ENCODE measurements around the gene KCNJ1. TPM values are rescaled to one million over a fixed set of nuclear protein-coding genes. Genes with fewer than 3 reads are reported as not detected.

Gene KCNJ1
- total RNA-seq, 1 donor from 2014 or later, result not detected

GRCh38 chr11:128827191-128827893 is 39.8 kb downstream of the KCNJ1 start:
- H3K4me1 Mint-ChIP-seq (ENCODE audit: low read depth), result peaks cover 3% of the 10 kb centered on the region
- peaks cover 42% of the 10 kb centered on the region for H3K27me3 Mint-ChIP-seq
- no peak for TF ChIP-seq CTCF (IDR thresholded peaks at IDR 0.05; ENCODE audit: unreplicated experiment)
- H3K9me3 Mint-ChIP-seq (ENCODE audit: low read depth), result no peaks in the 10 kb centered on the region
- no peak overlapping the region for H3K27ac Mint-ChIP-seq
- no peak overlapping the region for H3K4me3 Mint-ChIP-seq (ENCODE audit: low read depth)
- H3K36me3 Mint-ChIP-seq (ENCODE audit: insufficient read depth), result no peaks in the 10 kb centered on the region
- no peak for DNase-seq (ENCODE audit: low spot score, unreplicated experiment)

GRCh38 chr11:128825050-128825784 is 41.9 kb downstream of the KCNJ1 start:
- Mint-ChIP-seq H3K9me3 (ENCODE audit: low read depth) (no peaks in the 10 kb centered on the region), H3K36me3 (ENCODE audit: insufficient read depth) (no peaks in the 10 kb centered on the region), H3K27ac (no peak overlapping the region), H3K27me3 (peaks cover 51% of the 10 kb centered on the region), H3K4me3 (ENCODE audit: low read depth) (no peak overlapping the region), H3K4me1 (ENCODE audit: low read depth) (peaks cover 3% of the 10 kb centered on the region)
- DNase-seq (ENCODE audit: low spot score, unreplicated experiment), result no peak
- no peak for TF ChIP-seq CTCF (IDR thresholded peaks at IDR 0.05; ENCODE audit: unreplicated experiment)

GRCh38 chr11:128824191-128825049 is 42.7 kb downstream of the KCNJ1 start:
- H3K27me3 Mint-ChIP-seq, result peaks cover 56% of the 10 kb centered on the region
- H3K4me3 Mint-ChIP-seq (ENCODE audit: low read depth), result peak overlapping the region; percentile 48
- no peak for TF ChIP-seq CTCF (IDR thresholded peaks at IDR 0.05; ENCODE audit: unreplicated experiment)
- no peak overlapping the region for H3K27ac Mint-ChIP-seq
- no peak for DNase-seq (ENCODE audit: low spot score, unreplicated experiment)
- no peaks in the 10 kb centered on the region for H3K36me3 Mint-ChIP-seq (ENCODE audit: insufficient read depth)
- peaks cover 3% of the 10 kb centered on the region for H3K4me1 Mint-ChIP-seq (ENCODE audit: low read depth)
- no peaks in the 10 kb centered on the region for H3K9me3 Mint-ChIP-seq (ENCODE audit: low read depth)

GRCh38 chr11:128823753-128824152 is 43.3 kb downstream of the KCNJ1 start:
- Mint-ChIP-seq H3K9me3 (ENCODE audit: low read depth) (no peaks in the 10 kb centered on the region), H3K4me1 (ENCODE audit: low read depth) (peaks cover 3% of the 10 kb centered on the region), H3K36me3 (ENCODE audit: insufficient read depth) (no peaks in the 10 kb centered on the region), H3K27me3 (peaks cover 62% of the 10 kb centered on the region), H3K4me3 (ENCODE audit: low read depth) (peak overlapping the region; percentile 48), H3K27ac (no peak overlapping the region)
- TF ChIP-seq CTCF (IDR thresholded peaks at IDR 0.05; ENCODE audit: unreplicated experiment), result no peak
- DNase-seq (ENCODE audit: low spot score, unreplicated experiment), result no peak

GRCh38 chr11:128822130-128822529 is 45.0 kb downstream of the KCNJ1 start:
- no peak for TF ChIP-seq CTCF (IDR thresholded peaks at IDR 0.05; ENCODE audit: unreplicated experiment)
- no peaks in the 10 kb centered on the region for H3K9me3 Mint-ChIP-seq (ENCODE audit: low read depth)
- H3K27ac Mint-ChIP-seq, result no peak overlapping the region

More at GRCh38 chr11:128822130-128822529, 45.0 kb downstream of the KCNJ1 start:
- Mint-ChIP-seq H3K4me1 (ENCODE audit: low read depth) (peaks cover 3% of the 10 kb centered on the region), H3K4me3 (ENCODE audit: low read depth) (no peak overlapping the region), H3K27me3 (peaks cover 57% of the 10 kb centered on the region), H3K36me3 (ENCODE audit: insufficient read depth) (no peaks in the 10 kb centered on the region)
- no peak for DNase-seq (ENCODE audit: low spot score, unreplicated experiment)
